Activated T-cell treated with anti-CD3 and anti-CD28 coated beads for 1 hour (primary cell): ENCODE results near the gene CACNG3.
"Not testable (repeated sequence)": the region's sequence is repeated elsewhere in the genome, so short reads cannot be mapped to it uniquely, and the experiment has no call there.

Source experiments
- DNase-seq: peaks from one replicate; pipeline ENCODE4 v3.0.0-alpha.2; 2020; ENCODE audit warnings: low read depth

CACNG3 gene

GRCh38 chr16:24279982-24280515, 23.9 kb downstream of the CACNG3 start:
- no peak for DNase-seq

- DNase-seq = no peak
These were observed 25.3 kb downstream of the CACNG3 start for GRCh38 chr16:24281466-24281865.

- no peak for DNase-seq
These were observed 26.0 kb downstream of the CACNG3 start for GRCh38 chr16:24282141-24282540.

GRCh38 chr16:24286741-24287405, 30.7 kb downstream of the CACNG3 start:
- DNase-seq = no peak

GRCh38 chr16:24288516-24288915, 32.4 kb downstream of the CACNG3 start:
- no peak for DNase-seq

- DNase-seq = no peak
These were observed 33.1 kb downstream of the CACNG3 start for GRCh38 chr16:24289166-24289700.

GRCh38 chr16:24291932-24292331, 35.8 kb downstream of the CACNG3 start:
- DNase-seq = no peak

- no peak for DNase-seq
These were observed 38.0 kb downstream of the CACNG3 start for GRCh38 chr16:24294131-24294530.

- no peak for DNase-seq
These were observed 41.2 kb downstream of the CACNG3 start for GRCh38 chr16:24297375-24297774.

- no peak for DNase-seq
These were observed 42.5 kb downstream of the CACNG3 start for GRCh38 chr16:24298548-24299167.

- not testable (repeated sequence) for DNase-seq
These were observed 44.6 kb downstream of the CACNG3 start for GRCh38 chr16:24300750-24301149.

- DNase-seq = no peak
These were observed 46.5 kb downstream of the CACNG3 start for GRCh38 chr16:24302636-24303035.

- DNase-seq = no peak
These were observed 52.1 kb downstream of the CACNG3 start for GRCh38 chr16:24308200-24308599.

- DNase-seq = no peak
These were observed 53.4 kb downstream of the CACNG3 start for GRCh38 chr16:24309258-24310142.

- no peak for DNase-seq
These were observed 59.2 kb downstream of the CACNG3 start for GRCh38 chr16:24315343-24315742.

- no peak for DNase-seq
These were observed 62.5 kb downstream of the CACNG3 start for GRCh38 chr16:24318680-24319079.

- DNase-seq = no peak
These were observed 63.1 kb downstream of the CACNG3 start for GRCh38 chr16:24319126-24319814.

- DNase-seq = no peak
These were observed 66.0 kb downstream of the CACNG3 start for GRCh38 chr16:24322106-24322505.

GRCh38 chr16:24324421-24324820, 68.3 kb downstream of the CACNG3 start:
- DNase-seq = no peak

- no peak for DNase-seq
These were observed 72.8 kb downstream of the CACNG3 start for GRCh38 chr16:24328835-24329452.

GRCh38 chr16:24332178-24332577, 76.0 kb downstream of the CACNG3 start:
- DNase-seq = no peak
